Esophagus squamous epithelium (tissue), 4 donors: ENCODE results near the gene ZBTB17.

Source experiments
- CTCF ChIP-seq, 6 experiments: fragments of 450-650 bp in 4 of 6; fragments of 200-600 bp in 2 of 6; sonication (generic) in 2 of 6; IDR thresholded peaks; one replicate each; pipeline ENCODE4 v1.5.1; 2016 to 2019; ENCODE audit warnings: antibody characterized with exemption in 6 of 6, mild to moderate bottlenecking in 4 of 6, moderate library complexity in 4 of 6
- POLR2A ChIP-seq, 4 donors: fragments of 450-650 bp; IDR thresholded peaks; one replicate each; pipeline ENCODE4 v1.6.1; 2017; ENCODE audit warnings: antibody characterized with exemption in 4 of 4, mild to moderate bottlenecking in 4 of 4, moderate library complexity in 3 of 4

- no peak for TF ChIP-seq CTCF (IDR thresholded peaks at IDR 0.05)
- TF ChIP-seq POLR2A (IDR thresholded peaks at IDR 0.05), result no peak
Observed at GRCh38 chr1:15933684-15934083, 42.2 kb downstream of the ZBTB17 start.
